ENCODE results near the gene KRTAP17-1.

KRTAP17-1 gene

DNA sequence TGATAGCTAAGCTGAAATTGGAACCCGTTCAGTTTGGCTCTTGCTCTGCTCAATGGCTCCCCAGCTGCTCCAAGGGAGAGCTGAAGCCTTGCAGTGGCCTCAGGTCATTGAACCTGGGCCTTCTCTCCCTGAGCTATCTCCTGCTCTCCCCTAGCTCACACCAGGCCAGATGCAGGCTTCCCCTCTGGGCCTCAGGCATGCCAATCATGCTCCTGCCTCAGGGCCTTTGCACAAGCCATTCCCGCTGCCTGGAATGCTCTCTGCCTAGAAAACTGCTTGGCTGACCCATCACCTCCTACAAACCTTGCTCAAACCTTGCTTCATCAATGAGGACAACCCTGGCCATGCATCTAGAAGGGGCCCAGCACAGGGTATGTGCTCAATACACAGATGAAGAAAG lies 16.7 kb upstream of the KRTAP17-1 start:
- DNase-seq: no peak

DNA sequence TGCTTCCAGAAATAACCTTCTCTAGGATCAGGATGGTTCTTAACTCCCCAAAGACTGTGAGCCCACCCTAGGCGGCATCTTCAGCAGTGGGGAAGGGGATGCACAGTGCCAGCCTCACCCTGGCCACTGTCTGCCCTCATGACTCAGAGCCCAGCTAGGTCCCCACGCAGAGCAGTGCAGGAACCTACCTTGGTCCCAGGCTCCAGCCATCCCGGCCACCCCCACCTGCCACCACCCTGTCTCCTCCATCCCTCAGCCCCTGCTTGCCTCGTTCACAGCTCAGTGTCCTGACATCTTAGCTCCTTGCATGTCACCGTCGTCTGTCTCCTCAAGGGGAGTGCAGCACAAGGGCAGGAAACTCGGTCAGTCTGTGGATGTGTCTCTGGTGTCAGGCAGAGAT lies 16.1 kb upstream of the KRTAP17-1 start:
- no peak for DNase-seq

GRCh38 chr17:41329279-41329948 lies 13.9 kb upstream of the KRTAP17-1 start:
- no peak for DNase-seq

DNA sequence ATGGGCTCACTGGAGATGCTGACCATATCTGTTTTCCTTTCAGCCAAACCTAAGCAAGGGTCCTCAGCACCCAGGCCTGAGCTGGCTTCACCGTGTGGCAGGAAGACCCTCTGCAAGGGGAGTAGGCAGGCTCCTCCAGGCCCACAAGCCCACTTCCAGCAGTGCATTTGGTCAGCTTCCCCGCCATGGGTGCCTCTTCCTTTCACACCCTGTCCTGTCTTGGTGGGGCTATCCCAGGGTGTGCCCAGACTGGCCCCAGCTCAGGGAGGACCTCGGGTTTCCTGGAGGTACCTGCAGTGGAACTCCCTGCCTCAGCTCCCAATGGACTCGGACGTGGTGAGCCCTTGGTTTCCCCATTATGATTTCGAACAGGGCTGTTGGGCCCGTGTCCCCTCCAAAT lies 12.7 kb upstream of the KRTAP17-1 start:
- DNase-seq: no peak

GRCh38 chr17:41327411-41328120 lies 12.1 kb upstream of the KRTAP17-1 start:
- no peak for DNase-seq

- DNase-seq: no peak
Measured at GRCh38 chr17:41326173-41327145, 10.9 kb upstream of the KRTAP17-1 start.

GRCh38 chr17:41325611-41326010 lies 10.1 kb upstream of the KRTAP17-1 start:
- no peak for DNase-seq

DNA sequence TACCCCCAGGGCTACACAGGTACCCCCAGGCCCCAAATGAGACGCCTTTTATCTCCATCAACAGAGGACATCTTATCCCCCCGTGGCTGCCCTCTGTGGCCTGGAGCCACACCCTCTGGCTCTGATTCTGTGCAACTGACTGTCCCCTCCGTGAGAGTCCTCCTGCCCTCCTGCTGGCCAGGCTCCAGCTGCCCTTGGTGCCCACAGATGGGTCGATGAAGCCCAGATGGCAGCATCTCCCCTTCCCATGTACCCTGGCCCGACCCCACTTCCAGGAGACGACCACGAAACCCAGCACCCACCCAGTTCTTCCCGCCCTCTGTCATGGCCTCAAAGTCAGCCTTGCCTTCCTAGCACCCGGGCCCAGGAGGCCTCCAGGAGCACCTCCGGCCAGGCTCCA lies 9.6 kb upstream of the KRTAP17-1 start:
- DNase-seq: no peak

GRCh38 chr17:41324180-41325075 lies 8.9 kb upstream of the KRTAP17-1 start:
- no peak for DNase-seq

- DNase-seq: no peak
Measured at GRCh38 chr17:41322903-41323895, 7.7 kb upstream of the KRTAP17-1 start.

DNA sequence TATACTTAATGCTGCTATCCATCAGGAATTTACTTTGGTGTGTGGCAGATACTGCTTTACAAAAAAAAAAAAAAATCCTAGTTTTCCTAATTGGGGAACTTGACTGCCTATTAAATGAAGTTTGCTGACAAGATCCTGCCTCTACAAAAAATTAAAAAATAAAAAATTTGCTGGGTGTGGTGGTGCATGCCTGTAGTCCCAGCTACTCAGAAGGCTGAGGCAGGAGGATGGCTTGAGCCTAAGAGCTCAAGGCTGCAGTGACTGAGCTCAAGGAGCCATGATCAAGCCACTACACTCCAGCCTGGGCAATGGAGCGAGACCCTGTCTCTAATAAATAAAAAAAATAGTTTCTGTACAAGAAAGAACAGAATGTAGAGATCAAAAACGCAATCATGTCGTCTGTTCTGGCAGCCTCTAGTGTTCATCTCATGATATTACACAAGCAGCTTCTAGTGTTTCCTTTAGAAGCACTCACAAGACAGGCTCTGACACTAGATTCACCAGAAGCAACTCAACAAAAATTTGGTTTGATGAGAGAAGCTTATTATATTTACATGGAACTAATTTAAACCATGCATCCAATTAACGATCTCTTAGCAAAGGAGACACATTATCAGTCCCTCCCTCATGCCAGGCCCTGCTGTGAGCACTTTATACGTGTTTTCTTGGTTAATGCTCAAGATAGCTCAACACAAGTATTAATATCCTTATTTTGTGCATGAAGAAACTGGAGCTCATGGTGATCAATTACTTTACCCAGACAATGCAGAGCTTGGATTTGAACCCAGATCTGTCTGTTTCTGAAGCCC lies 6.8 kb upstream of the KRTAP17-1 start:
- no peak for DNase-seq

DNA sequence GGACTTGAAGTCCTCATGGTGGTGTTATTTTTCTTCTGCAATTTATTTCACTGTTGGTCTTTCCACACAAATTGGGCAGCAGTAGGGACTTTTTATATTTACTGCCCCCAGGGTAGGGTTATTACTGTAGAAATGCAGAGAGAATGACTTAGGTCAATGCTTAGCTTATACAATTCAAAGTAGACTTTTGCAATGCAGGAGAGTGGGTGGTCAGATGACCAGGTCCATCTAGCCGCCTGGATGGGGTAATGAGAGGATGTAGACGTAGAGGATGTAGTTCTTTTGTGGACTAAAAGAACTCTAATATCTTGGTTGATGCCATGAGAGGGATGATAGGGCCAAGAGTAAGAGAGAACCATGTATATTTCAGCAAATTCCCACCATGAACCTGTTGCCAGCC lies 2.7 kb upstream of the KRTAP17-1 start:
- no peak for DNase-seq

DNA sequence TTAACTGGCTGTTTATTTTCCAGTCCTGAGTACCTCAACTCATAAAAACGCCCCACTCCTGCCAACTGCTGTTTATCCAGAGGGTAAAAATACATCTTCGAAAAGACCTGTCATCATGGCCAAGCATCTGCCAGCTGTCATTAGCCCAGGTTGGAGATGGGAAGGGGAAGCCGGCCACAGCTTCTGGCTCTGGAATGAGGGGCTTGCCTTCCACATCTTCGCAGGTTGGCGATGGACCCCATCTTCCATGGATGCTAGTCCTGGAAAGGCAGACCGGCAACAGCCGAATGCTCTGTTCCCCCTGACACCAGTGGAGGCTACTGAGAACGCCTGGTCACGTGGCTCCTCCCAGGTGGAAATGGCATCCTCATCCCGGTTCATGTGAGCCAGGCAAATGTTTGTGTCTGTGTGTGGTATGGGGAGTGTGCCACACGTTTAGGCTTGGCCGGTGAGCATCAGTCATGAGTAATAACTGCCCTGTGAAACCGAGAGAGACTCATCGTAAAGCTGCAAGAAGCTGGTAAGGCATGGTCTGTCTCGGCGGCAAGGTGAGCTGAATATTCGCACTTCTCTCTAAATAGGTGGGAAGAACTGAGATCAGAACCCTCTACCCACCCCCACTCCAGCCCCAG lies 420 bp upstream of the KRTAP17-1 start:
- no peak for DNase-seq

DNA sequence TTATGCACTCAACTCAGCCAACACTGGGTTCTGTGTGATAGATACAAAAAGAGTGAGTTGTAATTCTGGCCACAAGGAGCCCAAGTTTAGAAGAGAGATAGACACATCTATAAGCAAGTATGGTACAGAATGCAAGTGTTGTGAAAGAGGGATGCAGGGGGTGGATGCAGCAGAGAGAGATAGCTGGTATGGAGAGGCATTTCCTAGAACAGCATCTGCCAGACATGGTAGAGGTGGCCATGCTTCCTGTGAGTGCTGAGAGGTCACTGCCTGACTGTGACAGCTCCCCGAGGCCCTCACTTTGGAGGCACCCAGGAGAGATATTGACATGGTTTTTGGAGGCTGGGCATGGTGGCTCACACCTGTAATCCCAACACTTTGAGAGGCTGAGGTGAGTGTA lies 4.4 kb downstream of the KRTAP17-1 start:
- no peak for DNase-seq

DNA sequence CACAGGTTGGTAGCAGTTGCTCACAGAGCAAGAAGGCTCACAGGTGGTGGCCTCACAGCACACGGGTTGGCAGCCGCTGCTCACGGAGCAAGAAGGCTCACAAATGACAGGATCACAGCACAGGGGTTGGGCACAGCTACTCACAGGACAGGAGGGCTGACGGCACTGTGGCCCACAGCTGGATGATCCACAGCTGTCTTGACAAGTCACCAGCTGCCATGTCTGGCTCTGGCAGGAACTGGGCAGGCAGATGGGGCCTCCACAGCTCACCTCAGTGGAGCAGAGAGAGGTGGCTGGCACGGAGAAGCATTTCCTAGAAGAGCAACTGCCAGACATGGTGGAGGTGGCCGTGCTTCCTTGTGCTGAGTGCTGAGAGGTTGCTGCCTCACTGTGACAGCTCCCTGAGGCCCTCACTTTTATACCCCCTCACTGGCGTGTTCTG lies 6.6 kb downstream of the KRTAP17-1 start, which contains the start of gene KRTAP16-1:
Gene KRTAP16-1, minus strand, starts transcription at position 392 of the 442 bp plus-strand sequence. Its CDS starts 56 bp downstream, at position 336.
- peak; percentile 36 for DNase-seq

GRCh38 chr17:41308251-41308917 lies 7.1 kb downstream of the KRTAP17-1 start:
- peak; percentile 51 for DNase-seq

- DNase-seq: no peak
Measured at GRCh38 chr17:41307647-41308046, 7.9 kb downstream of the KRTAP17-1 start.

- no peak for DNase-seq
Measured at GRCh38 chr17:41304091-41304490, 11.4 kb downstream of the KRTAP17-1 start.

- no peak for DNase-seq
Measured at GRCh38 chr17:41302981-41303380, 12.5 kb downstream of the KRTAP17-1 start.

All from activated naive CD4-positive, alpha-beta T cell treated with anti-CD3 and anti-CD28 coated beads, Interleukin-2, amount 50 U/mL, for 16 hours (primary cell).